Choroid plexus epithelial cell (primary cell): ENCODE results near the gene CAMKK1.

Experiments used
- DNase-seq: peaks from one replicate; pipeline ENCODE4 v3.0.0-alpha.2; 2010; ENCODE audit warnings: low read depth
- H3K4me3 ChIP-seq: 2 replicates; pipeline ENCODE4 v1.5.1; 2011; ENCODE audit warnings: low read depth, mild to moderate bottlenecking, control low read depth, low read length, moderate library complexity
- CTCF ChIP-seq: conservative IDR thresholded peaks from 2 replicates; pipeline ENCODE4 v1.5.1; 2011; ENCODE audit warnings: low read depth, mild to moderate bottlenecking, control low read depth, inconsistent platforms, low read length, moderate library complexity

CAMKK1 gene

GRCh38 chr17:3904501-3904900 is 11.6 kb upstream of the CAMKK1 start:
- no peak overlapping the region for H3K4me3 ChIP-seq
- no peak for TF ChIP-seq CTCF
- no peak for DNase-seq

- no peak for DNase-seq
- H3K4me3 ChIP-seq: no peak overlapping the region
- no peak for TF ChIP-seq CTCF
Observed at GRCh38 chr17:3903881-3904290, 11.0 kb upstream of the CAMKK1 start.

- DNase-seq: no peak
- TF ChIP-seq CTCF: no peak
- no peak overlapping the region for H3K4me3 ChIP-seq
Observed at GRCh38 chr17:3903051-3903825, 10.4 kb upstream of the CAMKK1 start.

DNA sequence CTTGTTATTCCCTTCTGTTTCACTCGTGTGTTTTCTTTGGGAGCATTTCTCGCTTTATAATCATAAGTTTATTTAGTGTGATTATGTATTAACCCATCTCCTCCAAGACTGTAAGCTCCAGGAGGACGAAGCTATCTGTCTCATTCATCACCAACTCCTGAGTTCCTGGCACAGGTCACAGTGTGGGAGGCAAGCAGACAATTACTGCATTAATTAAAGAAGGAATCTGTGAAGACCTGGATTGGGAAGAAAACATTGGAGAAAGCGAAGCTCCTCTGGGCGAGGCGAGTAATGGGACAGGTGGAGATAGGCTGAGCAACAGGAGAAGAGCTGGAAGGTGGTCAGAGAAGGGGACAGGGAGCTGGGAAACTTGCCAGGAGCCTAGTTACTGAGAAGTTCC is 7.8 kb upstream of the CAMKK1 start:
- H3K4me3 ChIP-seq: no peak overlapping the region
- TF ChIP-seq CTCF: no peak
- DNase-seq: no peak

DNA sequence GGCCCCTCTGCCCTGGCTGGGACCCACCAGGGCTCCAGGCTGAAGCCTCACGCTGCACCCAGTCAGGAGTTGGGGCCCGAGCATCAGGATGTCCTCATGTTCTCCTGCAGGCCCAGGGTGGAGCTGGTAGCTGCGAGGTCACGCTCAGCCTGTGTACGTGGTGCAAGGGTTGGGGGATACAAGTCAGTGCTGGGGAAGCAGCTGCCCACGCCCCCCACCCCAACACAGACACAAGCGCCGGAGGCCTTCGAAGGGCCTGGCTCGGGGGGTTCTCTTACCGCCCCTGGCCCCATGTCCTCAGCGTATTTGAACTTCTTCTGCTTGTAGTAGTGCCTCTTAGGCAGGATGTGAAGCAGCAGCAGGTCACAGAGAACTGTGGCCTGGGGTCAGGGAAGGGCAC is 4.9 kb upstream of the CAMKK1 start:
- no peak overlapping the region for H3K4me3 ChIP-seq
- DNase-seq: no peak
- TF ChIP-seq CTCF: no peak

GRCh38 chr17:3896968-3897235 is 4.0 kb upstream of the CAMKK1 start:
- H3K4me3 ChIP-seq: no peak overlapping the region
- no peak for TF ChIP-seq CTCF
- no peak for DNase-seq
